Stimulated activated CD8-positive, alpha-beta memory T cell treated with anti-CD3 and anti-CD28 coated beads, Interleukin-12 subunit alpha, Interleukin-12 subunit beta, amount 100 ng/mL, for 24 hours (primary cell): Measurements from ENCODE around the gene COL18A1.
"Not testable (repeated sequence)": the region's sequence is repeated elsewhere in the genome, so short reads cannot be mapped to it uniquely, and the experiment has no call there.

Experiments used
- DNase-seq: peaks from one replicate; pipeline ENCODE4 v3.0.0-alpha.2; 2020; ENCODE audit errors: extremely low read depth

Gene COL18A1

DNA sequence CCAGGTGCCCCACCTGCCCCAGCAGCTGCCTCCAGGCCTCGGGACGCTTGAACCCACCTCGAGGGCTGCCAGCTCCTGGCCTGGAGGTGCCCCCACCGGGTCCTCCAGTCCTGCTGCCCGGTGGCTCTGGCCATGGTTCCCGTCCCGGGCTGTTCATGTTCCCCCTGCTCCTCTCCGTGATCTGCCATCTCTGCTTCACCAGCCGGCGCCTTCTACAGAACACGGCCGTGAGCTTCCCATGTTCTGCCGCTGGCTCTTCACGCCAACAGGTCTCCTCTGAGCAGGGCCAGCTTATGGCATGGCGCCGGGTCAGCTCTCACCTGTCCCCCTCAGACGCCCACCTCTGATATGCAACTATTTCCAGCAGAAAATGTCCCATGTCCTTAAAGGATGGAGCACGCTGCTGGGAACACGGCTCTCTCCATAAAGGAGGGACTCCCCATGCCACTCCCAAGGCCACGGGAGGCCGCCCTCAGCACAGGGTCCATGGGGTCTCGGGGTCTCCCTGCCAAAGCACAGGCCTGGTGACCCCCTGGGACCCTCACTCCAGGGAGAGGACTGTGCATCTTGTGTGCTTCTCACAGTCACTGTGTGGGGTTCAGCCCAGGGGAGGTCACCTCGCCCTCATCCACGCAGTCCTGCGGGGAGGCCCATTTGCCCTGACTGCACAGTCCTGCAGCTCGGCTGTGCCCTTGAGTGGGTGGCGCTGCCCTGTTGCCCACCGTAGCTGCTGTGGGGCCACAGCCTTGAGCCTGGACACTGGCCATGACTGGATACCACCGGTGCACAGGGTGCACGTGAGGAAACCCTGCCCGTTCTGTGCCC, 36.7 kb downstream of the COL18A1 start:
- no peak for DNase-seq

DNA sequence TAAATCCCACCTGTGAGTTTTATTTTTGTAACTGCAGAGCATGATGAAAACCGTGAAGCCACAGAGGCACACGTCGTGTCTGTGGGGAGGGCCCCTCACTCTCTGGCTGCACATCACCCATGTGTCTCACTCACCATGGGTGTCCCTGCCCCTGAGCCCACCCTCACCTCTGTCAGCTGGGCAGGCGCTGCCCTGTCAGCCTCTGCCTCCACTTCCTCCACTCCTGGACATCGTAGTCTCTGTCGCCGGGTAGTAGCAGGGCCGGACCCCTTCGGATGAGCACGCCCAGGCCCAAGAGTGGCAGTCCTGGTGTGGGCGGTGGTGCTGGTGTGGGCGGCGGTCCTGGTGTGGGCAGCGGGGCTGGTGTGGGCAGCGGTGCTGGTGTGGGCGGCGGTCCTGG, 37.3 kb downstream of the COL18A1 start:
- DNase-seq, result no peak

DNA sequence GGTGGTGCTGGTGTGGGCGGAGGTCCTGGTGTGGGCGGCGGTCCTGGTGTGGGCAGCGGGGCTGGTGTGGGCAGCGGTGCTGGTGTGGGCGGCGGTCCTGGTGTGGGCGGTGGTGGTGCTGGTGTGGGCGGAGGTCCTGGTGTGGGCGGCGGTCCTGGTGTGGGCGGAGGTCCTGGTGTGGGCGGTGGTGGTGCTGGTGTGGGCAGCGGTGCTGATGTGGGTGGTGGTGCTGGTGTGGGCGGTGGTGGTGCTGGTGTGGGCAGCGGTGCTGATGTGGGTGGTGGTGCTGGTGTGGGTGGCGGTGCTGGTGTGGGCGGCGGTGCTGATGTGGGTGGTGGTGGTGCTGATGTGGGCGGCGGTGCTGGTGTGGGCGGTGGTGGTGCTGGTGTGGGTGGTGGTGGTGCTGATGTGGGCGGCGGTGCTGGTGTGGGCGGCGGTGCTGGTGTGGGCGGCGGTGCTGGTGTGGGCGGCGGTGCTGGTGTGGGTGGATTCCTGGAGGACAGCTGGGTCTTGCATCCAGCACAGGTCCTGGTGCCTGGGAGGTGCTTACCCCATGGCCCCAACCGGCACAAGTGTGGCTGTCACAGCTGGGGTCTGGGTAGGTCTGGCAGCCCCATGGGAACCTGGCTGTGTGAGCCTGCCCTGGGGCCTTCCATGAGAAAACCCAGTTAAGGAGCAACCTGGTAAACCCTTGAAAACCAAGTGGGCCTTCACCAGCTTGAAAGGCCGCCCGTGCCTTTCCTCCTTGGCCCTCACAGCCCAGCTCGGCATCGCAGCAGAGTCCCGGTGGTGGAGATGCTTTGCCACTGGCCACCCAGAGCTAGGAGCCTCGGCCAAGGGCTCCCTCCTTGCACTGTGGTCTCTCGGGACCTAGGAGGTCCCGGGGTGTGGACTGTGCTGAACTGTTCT, 38.0 kb downstream of the COL18A1 start:
- DNase-seq, result not testable (repeated sequence)

DNA sequence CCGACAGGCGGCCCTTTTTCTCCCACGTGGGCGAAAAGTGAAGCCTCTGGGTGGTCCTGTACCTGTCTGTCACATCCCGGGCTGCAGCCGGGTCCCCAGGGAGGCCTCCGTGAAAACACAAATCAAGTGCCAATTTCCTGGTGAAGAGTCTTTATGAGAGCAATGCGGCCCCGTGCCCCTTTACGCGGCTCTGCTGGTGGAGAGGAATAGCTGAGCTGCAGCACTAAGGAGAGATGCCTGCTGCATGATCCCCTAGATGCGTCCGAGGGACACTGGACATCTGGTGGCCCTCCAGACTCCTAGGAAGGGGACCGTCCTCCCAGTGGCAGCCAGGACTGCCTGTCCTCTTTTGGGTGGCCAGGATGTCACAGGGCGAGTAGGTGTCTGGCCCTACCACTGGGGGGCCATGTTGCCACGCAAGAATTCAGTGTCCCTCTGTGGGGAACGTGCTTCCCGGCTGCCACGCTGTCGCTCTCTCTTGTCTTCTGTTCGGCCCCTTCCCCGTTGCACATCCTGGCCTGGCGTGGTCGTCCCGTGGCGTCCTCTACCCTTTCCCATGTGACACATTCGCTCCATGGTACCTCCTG, 38.7 kb downstream of the COL18A1 start:
- DNase-seq, result no peak

GRCh38 chr21:45444385-45444784, 39.4 kb downstream of the COL18A1 start:
- DNase-seq, result no peak

DNA sequence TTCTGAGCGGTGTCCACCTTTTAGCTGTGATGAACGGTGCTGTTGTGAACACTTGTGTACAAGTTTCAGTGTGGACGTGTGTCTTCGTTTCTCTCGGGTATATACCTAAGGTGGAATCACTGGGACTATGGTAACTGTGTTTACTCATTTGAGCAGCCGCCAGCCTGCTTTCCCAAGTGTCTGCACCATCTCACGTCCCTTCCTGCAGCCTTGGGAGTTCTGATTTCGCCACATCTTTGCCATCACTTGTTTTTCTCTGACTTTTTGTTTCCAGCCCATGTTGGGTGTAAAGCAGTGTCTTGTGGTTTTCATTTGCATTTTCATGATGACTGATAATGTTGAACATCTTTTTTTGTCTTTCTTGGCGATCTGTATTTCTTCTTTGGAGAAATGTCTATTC, 40.4 kb downstream of the COL18A1 start:
- DNase-seq, result no peak

GRCh38 chr21:45447821-45448220, 42.9 kb downstream of the COL18A1 start:
- DNase-seq, result no peak

GRCh38 chr21:45448283-45448809, 43.4 kb downstream of the COL18A1 start:
- no peak for DNase-seq

DNA sequence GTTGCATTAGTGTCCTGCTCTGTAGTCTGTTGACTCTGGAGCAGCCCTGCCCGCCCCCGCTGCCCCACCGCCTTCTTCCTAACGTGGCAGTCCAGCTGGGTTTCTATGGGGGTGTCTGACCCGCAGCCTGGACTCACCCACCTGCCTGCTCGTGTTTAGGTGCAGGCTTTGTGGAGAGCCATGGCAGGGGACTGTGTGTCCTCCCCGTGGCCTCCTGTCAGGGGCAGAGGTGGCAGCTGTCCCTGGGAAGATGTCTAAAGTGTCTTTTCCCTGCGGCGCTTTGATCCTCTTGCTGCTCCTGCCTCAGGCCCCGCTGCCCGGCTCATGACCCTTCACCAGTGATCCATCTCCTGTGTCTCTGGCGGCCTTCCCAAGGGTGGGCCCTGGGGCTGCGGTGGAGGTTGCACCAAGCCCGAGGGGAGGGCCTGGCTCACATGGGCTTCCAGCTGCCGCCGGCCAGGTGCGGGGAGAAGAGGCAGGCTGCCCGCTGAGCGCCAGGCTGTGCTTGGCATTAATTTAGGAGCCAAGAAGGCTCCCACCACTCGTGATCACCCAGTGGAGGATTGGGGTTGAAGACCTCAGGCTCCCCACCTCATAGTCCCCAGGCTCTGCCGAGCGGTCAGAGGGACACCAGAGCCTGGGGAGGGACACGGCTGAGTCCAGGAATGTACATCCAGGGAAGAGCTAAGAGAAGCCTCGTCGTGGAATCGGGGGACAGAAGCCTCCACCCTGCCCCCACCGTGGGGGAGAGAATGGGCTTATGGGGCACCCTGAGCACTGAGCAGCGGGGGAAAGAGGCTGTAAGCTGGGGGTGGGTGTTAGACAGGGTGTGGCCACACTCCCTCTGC, 44.1 kb downstream of the COL18A1 start:
- DNase-seq, result no peak

- no peak for DNase-seq
Measured at GRCh38 chr21:45449658-45450422, 44.9 kb downstream of the COL18A1 start.

DNA sequence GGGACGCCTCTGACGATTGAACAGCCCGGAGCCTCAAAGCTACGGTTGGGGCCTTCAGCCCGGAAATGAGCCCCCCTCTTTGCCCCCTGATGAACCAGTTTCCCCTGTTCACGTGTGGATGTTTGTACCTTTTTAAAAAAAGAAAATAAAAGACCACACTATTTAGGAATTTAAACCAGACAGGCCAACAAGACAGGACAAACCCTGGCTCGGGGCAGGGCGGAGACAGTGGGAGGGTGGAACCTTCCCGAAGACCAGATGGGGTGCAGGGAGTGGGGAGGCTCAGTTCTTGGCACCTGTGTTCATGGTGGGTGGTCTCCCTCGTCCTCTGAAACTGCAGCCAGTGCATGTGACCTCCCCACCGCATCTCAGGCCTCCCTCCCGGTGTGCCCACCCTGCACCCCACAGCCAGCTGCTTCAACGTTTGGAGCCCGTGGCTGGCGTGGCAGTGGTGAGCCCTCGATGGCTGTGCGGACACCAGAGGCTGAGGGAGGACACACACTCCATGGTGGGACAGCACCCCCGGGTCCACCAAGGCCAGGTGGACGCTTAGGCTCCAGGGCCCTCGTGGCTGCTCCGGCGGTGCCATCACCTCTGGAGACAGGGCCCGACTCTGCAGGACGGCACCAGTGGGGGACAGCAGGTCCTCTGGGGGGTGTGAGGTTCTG, 45.6 kb downstream of the COL18A1 start:
- DNase-seq, result no peak

DNA sequence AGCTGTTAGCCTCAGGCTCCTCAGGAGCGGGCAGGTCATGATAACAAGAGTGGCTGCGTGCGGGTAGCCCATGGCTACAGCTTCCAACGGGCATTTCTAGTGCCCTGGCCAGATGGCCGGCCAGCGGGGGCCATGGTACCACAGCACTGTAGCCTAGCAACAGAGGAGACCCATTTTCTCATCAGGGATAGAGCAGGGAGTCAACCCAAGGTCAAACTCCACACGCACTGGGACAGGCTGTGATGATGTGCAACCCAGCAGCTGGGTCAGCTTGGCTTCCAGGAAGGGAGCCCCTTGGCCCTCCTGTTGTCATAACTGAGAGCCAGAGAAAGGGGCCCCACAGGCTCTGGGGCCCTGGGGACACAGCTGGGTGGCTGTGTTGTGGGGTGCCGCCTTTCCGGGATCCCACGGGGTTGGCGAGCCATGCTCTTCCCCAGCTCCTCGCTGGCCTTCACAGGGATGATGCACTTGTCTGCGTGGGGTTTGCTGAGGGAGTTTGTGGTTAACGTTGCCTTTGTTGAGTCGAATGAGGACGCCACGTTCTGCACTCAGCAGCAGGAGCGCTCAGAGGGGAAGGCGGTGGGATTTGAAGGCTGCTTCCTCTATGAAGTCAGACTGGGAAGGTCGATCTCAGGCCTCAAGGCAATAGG, 46.3 kb downstream of the COL18A1 start:
- no peak for DNase-seq

- DNase-seq, result no peak
Measured at GRCh38 chr21:45451771-45452182, 46.8 kb downstream of the COL18A1 start.

DNA sequence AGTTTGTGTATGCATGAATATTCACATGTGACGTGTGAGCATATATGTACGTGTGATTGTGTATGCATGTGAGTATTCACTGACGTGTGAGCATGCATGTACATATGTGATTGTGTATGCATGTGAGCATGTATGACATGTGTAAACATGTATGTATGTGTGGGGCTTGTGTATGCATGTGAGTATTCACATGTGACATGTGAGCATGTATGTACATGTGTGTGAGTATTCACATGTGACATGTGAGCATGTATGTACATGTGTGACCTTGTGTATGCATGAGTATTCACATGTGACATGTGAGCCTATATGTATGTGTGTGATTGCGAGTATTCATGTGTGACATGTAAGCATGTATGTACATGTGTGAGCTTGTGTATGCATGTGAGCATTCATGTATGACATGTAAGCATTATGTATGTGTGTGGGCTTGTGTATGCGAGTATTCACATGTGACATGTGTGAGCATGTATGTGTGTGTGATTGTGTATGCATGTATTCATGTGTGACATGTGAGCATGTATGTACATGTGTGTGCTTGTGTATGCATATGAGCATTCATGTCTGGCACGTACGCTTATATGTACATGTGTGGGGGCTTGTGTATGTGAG, 47.8 kb downstream of the COL18A1 start:
- DNase-seq, result no peak

DNA sequence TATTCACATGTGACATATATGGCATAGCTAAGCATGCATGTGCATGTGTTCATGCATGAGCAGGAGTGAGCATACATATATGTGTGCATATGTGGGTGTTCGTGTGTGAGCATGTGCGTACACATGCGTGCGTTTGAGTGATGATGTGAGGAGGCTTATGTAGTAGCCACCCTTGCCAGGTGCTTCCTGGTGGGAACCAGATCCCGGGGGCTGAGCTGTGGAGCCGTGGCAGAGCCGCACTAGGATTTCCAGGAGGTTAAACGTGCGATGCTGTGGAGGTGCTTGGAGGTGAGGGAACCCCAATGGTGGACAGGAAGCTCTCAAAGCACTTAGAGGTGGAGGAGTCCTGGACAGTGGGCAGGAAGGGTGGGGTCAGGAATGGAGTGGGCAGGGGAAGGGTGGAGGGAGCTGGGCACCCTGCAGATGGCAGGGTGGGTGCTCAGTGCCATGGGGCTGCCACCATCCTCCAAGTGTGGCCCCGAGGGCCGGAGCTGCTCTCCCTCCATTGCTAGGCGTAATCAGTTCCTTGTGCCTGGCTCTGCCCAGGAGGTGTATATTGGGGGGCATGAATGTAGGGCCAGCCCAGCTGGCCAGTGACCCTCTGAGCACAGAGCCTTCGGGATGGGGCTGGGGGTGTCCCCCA, 48.5 kb downstream of the COL18A1 start:
- DNase-seq, result no peak

GRCh38 chr21:45454060-45454925, 49.3 kb downstream of the COL18A1 start:
- DNase-seq, result no peak

- DNase-seq, result no peak
Measured at GRCh38 chr21:45454926-45455673, 50.1 kb downstream of the COL18A1 start.
